ENCODE results near the gene HS6ST3.
"Not testable (repeated sequence)": the region's sequence is repeated elsewhere in the genome, so short reads cannot be mapped to it uniquely, and the experiment has no call there.

Gene HS6ST3

GRCh38 chr13:96743296-96744089 is 653.6 kb downstream of the HS6ST3 start:
- DNase-seq (ENCODE audit: low spot score) = no peak

GRCh38 chr13:96744367-96745331 is 654.7 kb downstream of the HS6ST3 start:
- DNase-seq (ENCODE audit: low spot score) = no peak

GRCh38 chr13:96746886-96747285 is 657.0 kb downstream of the HS6ST3 start:
- DNase-seq (ENCODE audit: low spot score) = no peak

GRCh38 chr13:96749825-96750224 is 659.9 kb downstream of the HS6ST3 start:
- DNase-seq (ENCODE audit: low spot score) = no peak

- no peak for DNase-seq (ENCODE audit: low spot score)
These were observed 661.2 kb downstream of the HS6ST3 start for GRCh38 chr13:96751089-96751488.

- DNase-seq (ENCODE audit: low spot score) = no peak
These were observed 673.0 kb downstream of the HS6ST3 start for GRCh38 chr13:96762876-96763275.

GRCh38 chr13:96766306-96766705 is 676.4 kb downstream of the HS6ST3 start:
- DNase-seq (ENCODE audit: low spot score) = no peak

GRCh38 chr13:96768524-96768923 is 678.6 kb downstream of the HS6ST3 start:
- no peak for DNase-seq (ENCODE audit: low spot score)

GRCh38 chr13:96769874-96770273 is 680.0 kb downstream of the HS6ST3 start:
- no peak for DNase-seq (ENCODE audit: low spot score)

GRCh38 chr13:96771486-96772367 is 681.8 kb downstream of the HS6ST3 start:
- no peak for DNase-seq (ENCODE audit: low spot score)

GRCh38 chr13:96772426-96772825 is 682.5 kb downstream of the HS6ST3 start:
- DNase-seq (ENCODE audit: low spot score) = no peak

GRCh38 chr13:96778302-96778701 is 688.4 kb downstream of the HS6ST3 start:
- not testable (repeated sequence) for DNase-seq (ENCODE audit: low spot score)

- DNase-seq (ENCODE audit: low spot score) = no peak
These were observed 689.8 kb downstream of the HS6ST3 start for GRCh38 chr13:96779691-96780090.

GRCh38 chr13:96780105-96780504 is 690.2 kb downstream of the HS6ST3 start:
- no peak for DNase-seq (ENCODE audit: low spot score)

- DNase-seq (ENCODE audit: low spot score) = no peak
These were observed 691.2 kb downstream of the HS6ST3 start for GRCh38 chr13:96781141-96781540.

- no peak for DNase-seq (ENCODE audit: low spot score)
These were observed 692.3 kb downstream of the HS6ST3 start for GRCh38 chr13:96782186-96782585.

- no peak for DNase-seq (ENCODE audit: low spot score)
These were observed 693.1 kb downstream of the HS6ST3 start for GRCh38 chr13:96783057-96783456.

- DNase-seq (ENCODE audit: low spot score) = no peak
These were observed 693.6 kb downstream of the HS6ST3 start for GRCh38 chr13:96783511-96783910.

GRCh38 chr13:96785986-96786385 is 696.1 kb downstream of the HS6ST3 start:
- no peak for DNase-seq (ENCODE audit: low spot score)

GRCh38 chr13:96792188-96792587 is 702.3 kb downstream of the HS6ST3 start:
- DNase-seq (ENCODE audit: low spot score) = no peak

- no peak for DNase-seq (ENCODE audit: low spot score)
These were observed 703.0 kb downstream of the HS6ST3 start for GRCh38 chr13:96792736-96793403.

Data from hematopoietic multipotent progenitor cell treated with erythropoietin and hydrocortisone succinate and interleukin-3 and kit ligand, for 17 days (in vitro differentiated cells).